HG03108 (cell line): ENCODE data around the gene REEP1.

Source experiments
- ATAC-seq: cut with Tn5 transposase; IDR thresholded peaks from one replicate; pipeline ENCODE4 v1.9.1; 2021; ENCODE audit warnings: moderate library complexity; ENCODE audit not compliant: unreplicated experiment

REEP1 gene

DNA sequence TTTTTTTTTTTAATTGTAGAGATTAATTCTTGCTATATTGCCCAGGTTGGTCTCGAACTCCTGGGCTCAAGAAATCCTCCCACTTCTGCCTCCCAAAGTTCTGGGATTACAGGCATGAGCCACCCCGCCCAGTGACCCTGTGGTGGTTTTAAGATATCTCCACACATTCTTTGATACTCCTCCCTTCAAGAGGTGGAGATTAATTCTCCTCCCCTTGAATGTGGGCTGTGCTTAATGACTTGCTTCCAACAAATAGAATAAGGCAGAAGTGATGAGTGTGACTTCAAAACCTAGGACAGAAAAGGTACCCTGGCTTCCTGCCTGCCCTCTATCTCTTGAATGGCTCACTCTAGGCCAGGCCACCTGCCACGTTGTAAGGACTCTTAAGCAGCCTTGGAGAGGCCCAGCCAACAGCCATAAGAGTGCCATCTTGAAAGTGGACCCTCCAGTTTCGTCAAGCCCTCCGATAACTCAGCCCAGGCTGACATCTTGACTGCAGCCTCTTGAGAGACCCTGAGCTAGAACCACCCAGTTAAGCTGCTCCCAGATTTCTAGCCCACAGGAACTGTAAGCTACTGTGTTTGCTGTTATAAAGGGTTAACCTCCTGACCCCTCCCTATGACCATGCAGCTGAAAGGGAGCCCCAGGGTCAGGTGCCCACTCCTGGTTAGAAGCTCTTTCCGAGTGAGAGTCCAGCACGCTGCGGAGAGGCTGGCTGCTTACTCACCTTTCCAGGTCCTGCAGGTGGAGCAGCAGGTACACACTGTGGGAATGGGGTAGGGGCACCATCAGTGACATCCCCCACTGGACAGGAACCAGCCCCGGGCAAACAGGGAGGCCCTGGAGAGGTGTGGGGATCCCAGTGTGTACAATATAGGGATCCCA, 110.5 kb downstream of the REEP1 start:
- no peak for ATAC-seq

DNA sequence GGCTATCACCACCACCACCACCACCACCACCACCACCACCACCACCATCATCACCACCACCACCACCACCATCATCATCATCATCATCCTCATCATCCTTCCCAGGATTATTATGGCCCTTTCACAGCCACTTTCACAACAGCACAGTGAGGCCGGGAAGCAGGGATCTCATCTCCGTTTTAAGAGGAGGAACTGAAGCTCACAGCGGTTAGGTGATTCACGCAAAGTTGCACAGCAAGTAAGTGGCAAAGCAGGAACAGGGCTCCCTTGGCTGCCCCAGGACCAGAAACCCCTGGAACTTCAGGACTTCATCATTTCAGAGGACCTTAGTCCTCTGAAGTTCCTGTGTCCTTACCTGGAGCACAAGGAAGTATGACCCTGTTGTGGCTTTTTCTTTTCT, 111.4 kb downstream of the REEP1 start:
- no peak for ATAC-seq

DNA sequence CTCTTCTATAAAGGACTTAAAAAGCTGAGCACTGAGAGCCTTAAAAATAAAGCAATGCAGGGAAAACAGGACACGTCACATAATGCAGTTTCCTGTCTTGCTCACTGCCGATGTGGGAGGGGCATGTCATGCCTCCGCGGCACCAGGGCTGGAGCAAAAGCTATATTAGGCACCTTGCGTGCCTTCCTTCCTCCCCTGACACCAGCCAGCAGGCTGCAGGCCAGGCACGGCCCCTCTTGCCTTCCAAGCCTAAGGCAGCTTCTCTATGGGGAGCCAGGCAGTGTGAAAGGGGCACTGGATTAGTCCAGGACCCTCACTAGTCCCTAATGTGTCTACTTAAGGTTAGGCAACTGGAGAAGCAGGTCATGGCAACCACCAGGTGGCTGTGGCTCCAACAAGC, 111.8 kb downstream of the REEP1 start:
- ATAC-seq, result peak; percentile 73

DNA sequence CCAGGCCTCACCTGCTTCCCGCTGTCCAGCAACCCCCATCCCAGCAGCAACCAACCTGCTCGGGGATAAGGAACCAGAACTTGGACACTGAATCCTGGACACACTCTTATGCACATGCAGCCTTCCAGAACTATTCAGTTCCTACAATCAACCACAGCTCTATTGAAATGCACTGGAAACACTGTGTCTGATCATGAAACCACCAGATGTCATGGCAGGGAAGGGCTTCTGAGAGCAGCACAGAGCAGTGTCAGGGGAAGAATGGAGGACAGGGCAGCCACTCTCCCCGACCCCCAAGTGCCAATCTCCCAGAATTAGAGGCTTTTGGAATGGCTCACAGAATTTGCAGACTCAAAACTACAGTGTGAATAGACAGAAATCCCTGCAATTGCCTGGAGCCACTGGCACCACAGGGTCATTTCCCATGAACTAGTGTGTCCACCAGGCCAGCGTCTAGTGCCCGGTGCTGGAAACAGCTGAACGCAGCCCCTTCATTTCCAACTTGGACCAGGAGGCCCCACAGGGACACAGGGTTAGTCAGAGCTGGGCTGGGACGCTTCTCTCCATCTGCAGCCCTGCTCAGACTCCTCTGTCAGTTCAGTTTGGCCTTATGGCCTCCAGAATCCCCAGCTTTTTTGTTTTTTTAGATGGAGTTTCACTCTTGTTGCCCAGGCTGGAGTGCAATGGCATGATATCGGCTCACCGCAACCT, 112.6 kb downstream of the REEP1 start:
- no peak for ATAC-seq

DNA sequence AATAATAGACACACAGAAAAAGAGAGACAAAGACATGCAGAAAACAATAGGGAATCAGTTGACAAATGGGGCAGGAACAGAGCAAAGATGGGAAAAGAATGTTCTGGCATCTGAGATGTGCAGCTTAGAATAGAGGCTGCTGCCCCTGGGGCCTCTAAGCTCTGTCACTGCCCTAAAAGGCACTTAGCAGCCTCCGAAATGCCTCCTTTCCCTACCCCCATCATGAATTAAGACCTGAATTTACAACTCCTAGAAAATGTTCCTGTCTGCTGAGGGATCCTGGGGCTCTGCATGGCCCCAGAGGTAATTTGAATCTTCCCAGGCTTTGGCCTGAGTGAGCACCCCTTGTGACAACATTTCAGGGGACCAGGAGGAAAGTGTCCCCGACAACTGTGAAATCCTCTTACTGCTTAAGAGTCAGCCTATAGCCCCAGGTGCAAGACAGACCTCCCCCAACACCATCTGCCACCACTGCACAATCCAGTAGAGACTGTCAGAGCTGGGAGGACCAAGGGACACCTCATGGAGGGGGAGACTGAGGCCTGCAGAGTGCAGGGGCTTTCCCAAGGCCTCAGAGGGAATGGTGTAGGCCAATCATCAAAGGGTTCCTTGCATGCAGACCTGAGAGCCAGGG, 113.4 kb downstream of the REEP1 start:
- ATAC-seq, result no peak

DNA sequence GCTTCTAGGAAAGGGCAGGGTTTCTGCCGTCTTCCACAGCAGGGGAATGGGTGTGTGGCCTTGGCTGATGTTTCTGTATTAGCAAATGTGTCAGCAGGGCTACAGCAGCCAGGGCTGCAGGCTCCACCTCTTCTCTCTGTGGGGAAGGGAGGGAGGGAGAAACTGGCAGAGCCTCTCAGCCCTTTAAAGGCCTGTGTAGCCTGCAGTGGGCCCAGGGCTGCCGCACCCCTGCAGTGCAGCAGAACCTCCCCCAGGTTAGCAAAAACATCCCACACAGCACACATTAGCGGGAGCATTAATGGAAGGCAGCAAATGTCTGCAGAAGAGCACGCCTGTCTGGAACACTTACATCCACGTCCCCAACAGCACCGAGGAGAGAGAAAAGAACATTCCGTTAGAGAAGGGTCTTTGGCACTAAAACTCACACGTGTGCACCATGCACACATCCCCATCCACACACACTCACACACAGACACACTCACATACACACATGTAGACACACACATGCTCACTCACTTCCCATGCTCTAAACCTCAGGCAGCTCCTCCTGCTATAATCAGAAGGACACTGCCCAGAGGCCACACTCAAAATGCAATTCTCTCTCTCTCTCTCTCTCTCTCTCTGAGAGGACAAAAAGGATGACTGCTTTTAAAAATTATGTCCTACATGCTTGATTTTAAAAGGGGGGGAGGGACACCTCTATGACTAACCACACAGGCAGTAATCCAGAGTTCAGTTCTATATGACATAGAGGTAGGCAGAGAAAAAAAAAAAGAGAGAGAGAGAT, 114.1 kb downstream of the REEP1 start:
- no peak for ATAC-seq

DNA sequence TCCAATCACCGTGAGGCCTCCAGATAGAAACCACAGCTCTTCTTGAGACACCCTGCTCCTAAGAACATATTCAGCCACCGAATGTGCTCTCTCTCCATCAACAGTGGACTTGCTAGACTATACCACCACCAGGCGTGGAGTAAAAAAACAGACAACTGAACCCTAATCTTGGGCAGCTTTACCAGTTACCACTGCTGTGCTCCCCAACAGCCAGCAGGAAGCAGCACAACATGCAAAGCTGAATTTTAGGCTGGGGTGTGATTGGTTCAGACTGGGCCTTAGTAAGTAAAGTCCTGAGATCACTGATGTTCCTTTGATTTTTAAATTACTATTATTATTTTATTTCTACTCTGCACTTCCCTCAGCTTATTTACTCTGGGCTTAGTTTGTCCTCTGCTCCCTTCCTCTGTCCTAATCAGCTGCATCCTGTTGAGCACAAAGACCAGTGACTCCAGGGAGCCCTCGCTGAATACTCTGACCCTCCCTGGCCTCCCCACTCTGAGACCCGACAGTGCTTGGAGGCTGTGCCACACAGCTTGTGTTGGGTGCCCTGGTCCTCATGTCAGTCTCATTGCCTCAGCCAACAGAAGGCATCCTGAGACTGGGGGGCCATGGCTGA, 116.3 kb downstream of the REEP1 start:
- ATAC-seq, result no peak

DNA sequence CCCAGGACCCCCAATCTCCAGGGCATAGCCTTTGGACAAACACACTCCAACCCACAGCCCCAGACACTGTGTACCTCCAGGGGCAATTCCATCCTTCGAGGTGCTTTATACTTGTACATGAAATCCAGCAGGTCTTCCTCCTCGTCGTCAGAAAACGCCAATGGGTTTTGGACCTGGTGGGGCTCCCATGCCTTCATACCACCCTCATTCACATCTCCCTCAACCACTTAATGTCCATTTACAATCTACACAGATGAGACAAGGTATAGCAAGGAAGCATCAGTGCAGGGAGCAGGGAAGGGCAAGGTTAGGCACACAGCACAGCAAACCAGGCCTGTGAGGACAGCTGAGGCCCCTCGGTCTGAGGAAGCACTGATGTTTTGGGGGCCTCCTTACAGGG, 117.5 kb downstream of the REEP1 start:
- ATAC-seq, result no peak

DNA sequence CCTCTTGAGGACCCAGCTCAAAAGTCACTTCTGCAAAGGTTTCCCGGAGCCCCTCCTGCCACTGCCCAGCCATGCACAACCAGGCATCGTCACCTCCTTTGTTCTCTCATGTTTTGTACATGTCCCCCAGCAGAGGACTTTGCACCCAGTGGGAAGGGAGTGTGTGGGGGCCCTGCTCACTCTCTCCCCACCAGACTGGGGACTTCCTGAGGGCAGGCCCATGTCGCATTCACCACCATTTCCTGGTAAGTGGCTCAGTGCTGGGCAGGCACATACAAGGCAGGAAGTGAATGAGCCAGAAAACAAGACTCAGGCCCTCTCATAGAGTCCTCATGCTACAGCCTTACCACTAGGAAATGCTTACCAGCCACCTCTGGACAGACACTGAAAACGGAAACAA, 119.3 kb downstream of the REEP1 start:
- ATAC-seq, result no peak

DNA sequence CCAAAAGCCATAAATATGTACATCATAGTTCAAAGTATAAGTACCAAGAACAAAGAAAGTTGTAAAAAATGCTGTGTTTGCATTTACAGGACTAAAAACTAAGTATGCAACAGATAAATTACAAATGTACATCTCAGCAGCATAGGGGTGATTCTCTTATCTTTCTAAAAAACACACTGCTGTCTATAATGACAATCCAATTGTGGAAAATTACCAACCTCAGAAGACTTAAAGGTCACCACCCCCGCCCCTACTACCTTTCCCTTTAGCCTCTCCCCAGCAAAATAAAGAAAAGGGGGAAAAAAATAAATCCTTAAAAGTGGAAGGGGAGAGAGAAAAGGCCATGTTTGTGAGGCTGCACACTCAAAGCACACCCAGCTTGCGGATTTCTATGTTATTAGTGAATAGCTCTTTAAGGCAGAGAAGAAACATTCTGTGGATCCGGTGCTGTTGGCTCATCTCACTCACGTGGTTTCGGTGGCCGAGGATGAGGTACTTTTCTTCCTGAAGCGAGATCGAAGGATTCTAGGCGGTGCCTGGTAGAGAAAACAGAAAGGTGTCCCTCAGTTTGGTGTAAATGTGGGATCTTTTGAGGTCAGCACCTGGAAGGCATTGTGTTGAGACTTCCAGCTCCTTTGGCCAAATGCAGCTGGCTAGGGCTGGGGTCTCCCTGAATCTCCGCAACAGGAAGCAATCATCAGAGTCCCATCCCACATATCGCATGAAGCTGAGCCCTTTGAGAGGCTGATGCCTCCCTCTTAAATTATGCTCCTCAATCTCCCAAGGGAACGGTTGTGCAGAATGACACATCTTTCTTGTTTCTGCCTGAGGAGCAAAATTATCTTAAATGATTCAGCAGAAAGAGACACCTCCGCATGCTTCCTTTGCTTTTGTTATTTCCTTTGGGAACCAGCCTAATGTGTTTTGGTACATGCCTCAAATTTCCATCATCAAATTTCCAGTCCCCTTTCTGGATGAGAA, 120.6 kb downstream of the REEP1 start:
- no peak for ATAC-seq

DNA sequence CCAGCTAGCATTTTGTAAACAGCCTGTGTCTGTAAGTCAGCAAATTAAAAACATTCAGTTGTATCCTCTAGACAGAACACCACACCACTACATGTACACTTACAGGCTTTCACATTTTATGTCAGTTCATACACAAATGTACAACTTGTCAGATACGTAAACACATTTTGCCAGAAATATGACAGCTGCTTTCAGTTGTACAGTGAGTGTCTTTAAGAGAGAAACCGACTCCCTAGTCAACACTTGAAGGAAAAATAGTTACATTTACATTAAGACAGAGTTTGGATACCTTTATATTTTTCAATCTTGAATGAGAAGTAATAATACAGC, 123.0 kb downstream of the REEP1 start:
- no peak for ATAC-seq

DNA sequence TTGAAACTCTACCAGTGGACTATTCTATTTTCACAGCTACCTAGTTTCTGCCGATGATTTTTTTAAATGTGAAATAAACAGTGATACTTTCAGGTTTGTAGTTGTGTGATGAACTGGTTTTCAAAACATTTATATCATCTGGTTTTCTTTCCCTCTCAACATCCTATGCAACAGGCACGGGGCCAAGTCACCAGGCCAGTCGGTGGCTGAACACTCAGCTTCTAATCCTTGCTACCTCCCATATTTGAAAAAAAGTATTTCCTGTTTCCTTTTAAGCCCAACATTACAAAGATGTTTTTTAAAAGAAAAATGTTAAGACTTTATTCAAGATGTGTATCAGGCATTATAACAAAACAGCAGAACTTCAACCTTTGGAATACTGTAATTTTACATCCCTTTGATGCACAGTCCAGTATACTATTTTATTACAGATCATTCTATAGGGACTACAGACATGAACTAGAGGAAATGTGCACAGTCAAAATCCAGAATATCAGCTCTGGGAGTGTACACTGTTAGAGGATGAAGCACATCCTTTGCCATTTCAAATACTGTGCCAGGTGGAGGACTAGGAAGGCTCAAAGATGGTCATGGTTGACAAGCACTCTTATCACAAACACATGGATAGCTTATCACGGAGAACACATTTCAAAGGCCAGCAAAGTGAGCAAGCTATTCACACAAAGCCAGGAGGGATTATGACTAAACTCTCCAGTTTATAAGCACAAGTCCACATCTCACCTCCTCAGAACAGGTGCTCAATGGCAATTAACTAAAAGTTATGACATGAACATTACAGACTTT, 123.5 kb downstream of the REEP1 start:
- no peak for ATAC-seq

DNA sequence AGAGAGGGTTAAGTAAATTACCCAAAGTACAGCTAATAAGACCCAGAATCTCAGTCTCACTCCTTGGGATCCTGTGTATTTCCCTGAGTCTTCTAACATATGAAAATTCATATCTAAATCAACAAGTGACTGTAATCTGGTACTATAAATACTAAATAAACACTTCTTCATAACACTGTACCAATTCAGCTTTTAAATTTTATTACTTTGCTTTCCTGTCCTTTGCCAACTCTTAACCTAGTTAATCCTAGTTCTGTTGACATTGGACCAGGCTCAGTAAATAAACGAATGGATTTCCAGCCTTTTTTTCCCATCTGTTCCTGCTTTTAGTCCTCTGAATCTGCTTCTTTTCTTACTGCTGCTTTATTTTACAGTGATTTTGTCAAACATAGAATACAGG, 124.4 kb downstream of the REEP1 start:
- no peak for ATAC-seq

DNA sequence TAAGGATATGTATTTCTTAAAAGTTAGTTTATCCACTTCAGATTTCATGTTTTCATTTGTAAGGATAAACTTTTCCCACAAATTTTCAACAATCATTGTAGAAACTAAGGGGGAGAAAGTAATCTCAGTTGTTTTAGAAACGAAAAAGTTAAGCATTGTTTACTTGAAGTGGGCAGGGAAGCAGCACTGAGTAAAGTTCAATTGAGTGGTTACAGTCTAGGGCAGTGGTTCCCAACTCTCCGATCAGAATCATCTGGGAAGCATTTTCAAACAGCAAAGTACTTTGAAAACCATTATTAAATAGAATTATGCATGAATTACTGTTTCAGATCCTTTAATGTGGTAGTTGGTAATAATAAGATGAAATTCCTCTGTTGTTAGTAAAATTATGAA, 125.6 kb downstream of the REEP1 start:
- ATAC-seq, result no peak

DNA sequence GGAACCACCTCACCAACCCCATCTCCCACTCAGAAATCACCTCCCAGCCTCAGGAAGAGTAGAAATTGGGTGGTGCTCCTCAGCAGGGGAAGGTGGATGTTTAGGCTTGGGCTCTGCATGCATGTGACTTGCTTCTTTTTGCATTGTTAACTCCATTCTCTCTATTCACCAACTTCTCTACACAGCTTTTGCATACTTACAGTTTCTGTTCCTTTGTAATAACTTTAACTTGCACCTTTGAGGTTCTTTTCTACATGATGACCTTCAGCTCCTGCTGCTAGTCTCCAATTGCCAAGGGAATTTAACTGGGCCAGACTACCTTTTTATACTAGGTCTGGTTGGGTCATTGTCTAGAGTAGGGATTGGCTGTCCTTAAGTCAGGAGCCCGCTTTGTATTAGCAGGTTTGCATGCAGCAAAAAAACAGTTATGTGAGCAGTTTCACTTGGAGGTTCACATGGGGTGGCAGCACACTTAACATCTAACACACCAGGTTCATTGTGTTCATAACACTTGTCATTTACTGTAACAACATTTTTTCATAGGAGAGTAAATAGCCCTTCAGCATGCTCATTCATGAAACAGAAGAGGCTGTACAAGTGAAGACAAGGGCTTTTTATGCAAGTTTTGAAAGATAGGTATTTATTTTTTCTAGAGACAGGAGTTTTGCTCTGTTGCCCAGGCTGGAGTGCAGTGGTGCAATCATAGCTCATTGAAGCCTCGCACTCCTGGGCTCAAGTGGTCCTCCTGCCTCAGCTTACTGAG, 126.2 kb downstream of the REEP1 start:
- ATAC-seq, result no peak

DNA sequence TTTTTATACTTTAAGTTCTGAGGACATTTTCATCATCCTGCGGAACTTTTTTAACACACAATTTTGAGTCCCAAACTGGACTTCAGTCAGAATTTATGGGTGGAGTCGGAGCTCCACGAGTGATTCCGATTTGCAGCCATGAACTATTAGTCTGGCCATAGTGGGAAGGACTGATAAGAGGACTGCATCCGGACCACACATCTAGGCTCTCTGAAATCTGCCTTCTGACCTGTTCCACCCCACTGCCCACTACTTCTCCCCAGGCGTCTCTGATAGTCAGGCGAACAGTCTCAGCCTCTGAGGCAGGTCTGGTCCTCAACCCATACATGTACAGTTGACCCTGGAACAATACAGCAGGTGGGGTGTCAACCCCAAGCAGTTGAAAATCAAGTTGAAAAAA, 133.0 kb downstream of the REEP1 start:
- ATAC-seq, result no peak

DNA sequence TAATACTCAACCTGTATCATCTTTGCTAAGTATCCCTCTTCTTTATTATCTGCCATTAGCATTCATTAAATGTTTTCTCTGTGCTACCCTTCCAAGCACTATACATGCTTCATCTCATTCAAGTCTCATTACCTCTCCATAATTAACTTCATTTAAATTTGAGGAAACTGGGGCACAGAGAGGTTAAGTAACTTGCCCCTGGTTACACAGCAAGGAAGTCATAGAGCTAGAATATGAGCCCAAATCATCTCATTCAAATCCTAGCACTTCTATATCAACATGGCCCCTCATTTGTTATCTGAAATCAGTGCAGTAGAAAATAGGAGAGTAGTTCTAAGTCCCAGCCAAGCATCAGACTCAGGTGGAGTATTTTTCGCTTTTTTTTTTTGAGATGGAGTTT, 133.8 kb downstream of the REEP1 start:
- ATAC-seq, result no peak

DNA sequence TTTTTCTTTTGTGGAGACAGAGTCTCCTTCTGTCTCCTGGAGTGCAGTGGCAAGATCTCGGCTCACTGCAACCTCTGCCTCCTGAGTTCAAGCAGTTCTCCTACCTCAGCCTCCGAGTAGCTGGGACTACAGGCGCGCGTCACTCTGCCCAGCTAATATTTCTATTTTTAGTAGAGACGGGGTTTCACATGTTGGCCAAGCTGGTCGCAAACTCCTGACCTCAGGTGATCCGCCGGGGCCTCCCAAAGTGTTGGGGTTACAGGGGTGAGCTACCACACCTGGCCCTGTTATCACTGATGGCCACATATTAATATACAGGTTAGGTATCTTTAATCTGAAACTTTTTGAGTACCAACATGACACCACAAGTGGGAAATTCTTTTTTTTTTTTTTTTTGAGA, 134.7 kb downstream of the REEP1 start:
- no peak for ATAC-seq
